Mucosa of descending colon (tissue), 3 donors: ENCODE data around the gene THRA. TPM values are rescaled to one million over a fixed set of nuclear protein-coding genes. Genes with fewer than 3 reads are reported as not detected.
A peak's percentile ranks its signal among the peaks of the same experiment; 100 is the strongest.

Experiments used
- ATAC-seq: fragments of 200-7000 bp; cut with Tn5 transposase; one replicate; pipeline ENCODE4 v1.9.1; 2020; ENCODE audit warnings: mild to moderate bottlenecking, moderate library complexity
- DNase-seq, 3 donors: peaks; one replicate each; pipeline ENCODE4 v3.0.0-alpha.2; 2020
- H3K36me3 ChIP-seq: fragments of 200-600 bp; one replicate; pipeline ENCODE4 v1.8.0; 2021; ENCODE audit warnings: low read depth, mild to moderate bottlenecking
- H3K4me1 ChIP-seq: fragments of 200-600 bp; one replicate; pipeline ENCODE4 v1.8.0; 2021; ENCODE audit warnings: low read depth, mild to moderate bottlenecking
- H3K4me3 ChIP-seq: fragments of 200-600 bp; one replicate; pipeline ENCODE4 v1.8.0; 2021; ENCODE audit warnings: mild to moderate bottlenecking
- H3K9me3 ChIP-seq: fragments of 200-600 bp; one replicate; pipeline ENCODE4 v1.8.0; 2021; ENCODE audit warnings: mild to moderate bottlenecking
- intact Hi-C, 2 donors: fragments of 100-400 bp; cut with DNase I in 1 of 2; cut with micrococcal nuclease in 1 of 2; formaldehyde crosslinking; loops; one replicate each; pipeline versions ENCODE4 v1.11.0 to v1.11.1; 2022; cut with DNase I, micrococcal nuclease
- total RNA-seq, 3 donors: library from RNA; stranded (reverse); fragmentation: NEBNext Ultra II Directional in 2 of 3; extraction: Animal tissue kit (Norgen Biotek cat#: 25700) in 2 of 3; gene quantifications; one replicate each; pipeline versions ENCODE4 v1.2.1 to v1.2.4, GENCODE V29; 2021 to 2023
- TF ChIP-seq, protein P1 (sequence below): fragments of 200-600 bp; IDR thresholded peaks from one replicate; pipeline ENCODE4 v1.8.0; 2022; ENCODE audit warnings: antibody characterized with exemption, mild to moderate bottlenecking
- donor health status: DM: no; HTN: no; CAD: no; lungs with moderate emphysema.
- donor health status: DM: no; HTN: no; CAD: no.
- donor health status: DM: no; HTN: yes; CAD: no.

The THRA gene
- total RNA-seq, 3 donors from 2014 or later = 56.8 to 114 (median 60.0) TPM

- intact Hi-C loops = no loop called here
- no peak for DNase-seq
- H3K9me3 ChIP-seq = no peaks in the 10 kb centered on the region
- peaks cover 50% of the 10 kb centered on the region for H3K4me1 ChIP-seq
- no peaks in the 10 kb centered on the region for H3K36me3 ChIP-seq
- TF ChIP-seq, protein P1, sequence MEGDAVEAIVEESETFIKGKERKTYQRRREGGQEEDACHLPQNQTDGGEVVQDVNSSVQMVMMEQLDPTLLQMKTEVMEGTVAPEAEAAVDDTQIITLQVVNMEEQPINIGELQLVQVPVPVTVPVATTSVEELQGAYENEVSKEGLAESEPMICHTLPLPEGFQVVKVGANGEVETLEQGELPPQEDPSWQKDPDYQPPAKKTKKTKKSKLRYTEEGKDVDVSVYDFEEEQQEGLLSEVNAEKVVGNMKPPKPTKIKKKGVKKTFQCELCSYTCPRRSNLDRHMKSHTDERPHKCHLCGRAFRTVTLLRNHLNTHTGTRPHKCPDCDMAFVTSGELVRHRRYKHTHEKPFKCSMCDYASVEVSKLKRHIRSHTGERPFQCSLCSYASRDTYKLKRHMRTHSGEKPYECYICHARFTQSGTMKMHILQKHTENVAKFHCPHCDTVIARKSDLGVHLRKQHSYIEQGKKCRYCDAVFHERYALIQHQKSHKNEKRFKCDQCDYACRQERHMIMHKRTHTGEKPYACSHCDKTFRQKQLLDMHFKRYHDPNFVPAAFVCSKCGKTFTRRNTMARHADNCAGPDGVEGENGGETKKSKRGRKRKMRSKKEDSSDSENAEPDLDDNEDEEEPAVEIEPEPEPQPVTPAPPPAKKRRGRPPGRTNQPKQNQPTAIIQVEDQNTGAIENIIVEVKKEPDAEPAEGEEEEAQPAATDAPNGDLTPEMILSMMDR = no peak
- no peak for ATAC-seq
- no peak overlapping the region for H3K4me3 ChIP-seq
Measured at GRCh38 chr17:40097087-40097486, 34.3 kb downstream of the THRA start.

GRCh38 chr17:40097931-40098845, 35.4 kb downstream of the THRA start:
- Histone ChIP-seq H3K9me3 (no peaks in the 10 kb centered on the region), H3K4me3 (no peak overlapping the region), H3K36me3 (no peaks in the 10 kb centered on the region), H3K4me1 (peaks cover 60% of the 10 kb centered on the region)
- intact Hi-C loops = no loop called here
- peak; percentile 51 for ATAC-seq
- DNase-seq = peak; percentile 85 to 89 (median 86)
- TF ChIP-seq, protein P1 = no peak

DNA sequence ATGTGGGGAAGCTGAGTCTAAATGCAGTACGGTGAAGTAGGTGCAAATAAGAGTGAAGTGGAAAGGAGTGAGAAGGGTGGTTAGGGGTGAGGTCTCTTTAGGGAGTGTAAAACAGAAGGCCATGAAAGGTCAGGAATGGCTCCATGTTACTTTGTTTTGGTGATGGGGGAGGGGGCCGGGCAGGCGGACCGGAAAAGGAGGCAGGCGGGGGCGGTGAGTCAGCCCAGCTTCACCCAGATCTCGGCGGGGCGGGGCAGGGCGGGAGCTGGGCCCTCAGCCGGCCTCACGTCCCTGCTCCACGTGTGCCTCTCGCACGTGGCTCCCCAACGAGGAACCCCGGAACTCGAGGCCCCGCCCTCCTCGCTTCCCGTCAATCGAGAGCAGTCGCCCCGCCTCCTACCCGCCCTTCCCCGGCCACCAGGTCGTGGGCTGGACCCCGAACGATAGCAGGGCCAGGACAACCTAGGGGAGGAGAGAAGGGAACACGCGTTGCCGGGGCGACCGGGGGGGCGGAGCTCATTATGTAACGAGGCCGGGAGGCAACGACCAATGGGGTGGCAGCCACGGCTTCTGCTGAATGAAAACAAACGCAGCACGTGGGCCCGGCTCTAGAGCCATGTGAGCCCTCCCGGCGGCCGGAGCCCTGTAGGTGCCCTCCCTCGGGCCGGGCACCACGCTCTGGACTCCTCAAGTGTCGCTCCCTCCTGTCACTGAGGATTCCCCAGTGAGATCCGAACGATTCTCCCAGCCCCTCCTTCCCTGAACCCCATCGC, 36.3 kb downstream of the THRA start:
- peak; percentile 100 for DNase-seq
- Histone ChIP-seq H3K4me3 (peak overlapping the region; percentile 31), H3K4me1 (peaks cover 68% of the 10 kb centered on the region), H3K9me3 (no peaks in the 10 kb centered on the region), H3K36me3 (no peaks in the 10 kb centered on the region)
- TF ChIP-seq, protein P1 = no peak
- intact Hi-C loops = no loop called here
- ATAC-seq = peak; percentile 70

DNA sequence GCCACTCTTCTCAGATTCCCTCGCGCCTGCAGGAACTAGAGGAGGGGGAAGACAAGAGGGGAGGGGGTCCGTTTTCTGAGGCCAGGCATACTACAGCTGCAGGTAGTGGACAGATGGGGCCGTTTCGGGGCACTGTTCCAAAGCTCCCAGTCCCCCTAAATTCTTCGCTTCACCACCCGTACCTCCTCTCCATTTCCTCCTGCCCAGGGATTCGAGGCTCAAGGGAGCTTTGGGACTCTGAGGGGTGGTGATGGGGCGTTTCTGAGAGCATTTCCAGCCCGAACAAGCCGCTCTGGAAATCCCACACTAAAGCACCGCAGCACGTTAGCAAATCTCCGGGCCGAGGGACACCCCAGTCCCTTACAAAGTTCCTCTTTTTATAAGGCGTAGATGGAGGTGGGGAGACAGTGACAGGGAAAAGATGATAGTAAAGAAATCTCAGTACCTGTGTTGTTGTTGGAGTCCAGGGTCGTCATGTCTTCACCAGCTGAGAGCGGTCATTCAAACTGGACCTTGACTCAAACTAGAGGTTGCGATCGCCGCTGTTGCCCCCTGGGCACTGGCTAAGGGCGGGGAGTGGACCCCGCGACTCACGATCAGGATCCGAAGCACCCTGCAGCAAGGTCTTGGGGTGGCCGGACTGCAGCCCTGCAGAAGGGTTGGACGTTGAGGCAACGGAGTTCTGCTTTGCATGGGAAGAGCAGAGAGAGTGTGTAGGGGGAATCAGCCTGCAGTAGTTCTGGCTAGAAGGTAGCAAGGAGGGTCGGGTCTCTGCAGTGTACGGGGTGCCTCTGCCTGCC, 37.1 kb downstream of the THRA start:
- no peak for ATAC-seq
- intact Hi-C loops = no loop called here

GRCh38 chr17:40100419-40100668, 37.6 kb downstream of the THRA start, which contains the start of gene NR1D1:
TSS of gene NR1D1 (minus strand) at chr17:40100589. CDS start at chr17:40100094, 495 bp downstream.
- no peak for DNase-seq
- no peaks in the 10 kb centered on the region for H3K36me3 ChIP-seq
- peak within 1 kb of the TSS; percentile 31 for H3K4me3 ChIP-seq
- TF ChIP-seq, protein P1 = no peak
- no peak for ATAC-seq
- H3K4me1 ChIP-seq = peaks cover 79% of the 10 kb centered on the region
- no peaks in the 10 kb centered on the region for H3K9me3 ChIP-seq
- intact Hi-C loops = no loop called here

More for the DNA sequence above, 37.1 kb downstream of the THRA start:
- TF ChIP-seq, protein P1 = no peak
- Histone ChIP-seq H3K9me3 (no peaks in the 10 kb centered on the region), H3K36me3 (no peaks in the 10 kb centered on the region), H3K4me3 (peak overlapping the region; percentile 31), H3K4me1 (peaks cover 74% of the 10 kb centered on the region)
- peak in 1 of 3 donors; percentile 65 for DNase-seq
